Colonic mucosa (tissue), 4 donors: ENCODE data around the gene PDLIM4. TPM values are rescaled to one million over a fixed set of nuclear protein-coding genes. Genes with fewer than 3 reads are reported as not detected.

Experiments used
- DNase-seq: peaks from one replicate; pipeline ENCODE4 v3.0.0-alpha.2; 2020
- H3K27ac ChIP-seq: fragments of 200-600 bp; one replicate; pipeline ENCODE4 v1.8.0; 2021
- H3K27me3 ChIP-seq: fragments of 200-600 bp; one replicate; pipeline ENCODE4 v1.8.0; 2021
- H3K36me3 ChIP-seq: fragments of 200-600 bp; one replicate; pipeline ENCODE4 v1.8.0; 2021
- H3K4me1 ChIP-seq: fragments of 200-600 bp; one replicate; pipeline ENCODE4 v1.8.0; 2021; ENCODE audit warnings: mild to moderate bottlenecking
- H3K4me3 ChIP-seq: fragments of 200-600 bp; one replicate; pipeline ENCODE4 v1.8.0; 2021
- H3K9ac ChIP-seq, 2 donors: one replicate each; pipeline ENCODE4 v1.7.0; 2013; ENCODE audit warnings: control low read depth in 2 of 2, low read depth in 2 of 2, low read length in 2 of 2
- H3K9me3 ChIP-seq: fragments of 200-600 bp; one replicate; pipeline ENCODE4 v1.8.0; 2021
- CTCF ChIP-seq: fragments of 200-600 bp; IDR thresholded peaks from one replicate; pipeline ENCODE4 v1.8.0; 2022; ENCODE audit warnings: antibody characterized with exemption, mild to moderate bottlenecking
- intact Hi-C: fragments of 100-400 bp; cut with DNase I; formaldehyde crosslinking; loops from one replicate; pipeline ENCODE4 v1.14.1; 2022
- total RNA-seq, 2 donors: library from RNA; stranded (reverse); fragmentation: NEBNext Ultra II Directional in 1 of 2; extraction: Animal tissue kit (Norgen Biotek cat#: 25700) in 1 of 2; gene quantifications; one replicate each; pipeline ENCODE4 v1.2.1, GENCODE V29; 2021
- donor health status: healthy.
- donor health status: DM: no; HTN: no; CAD: no.
- donor health status: DM: no; HTN: no; CAD: no.

PDLIM4 gene
- total RNA-seq, 2 donors from 2014 or later, result 2.3 to 14.3 TPM

GRCh38 chr5:132265336-132266030 lies 8.0 kb downstream of the PDLIM4 start:
- TF ChIP-seq CTCF, result no peak
- no peak overlapping the region for H3K4me3 ChIP-seq
- H3K9me3 ChIP-seq, result no peaks in the 10 kb centered on the region
- H3K9ac ChIP-seq, result peak overlapping the region in 1 of 2 donors; percentile 71
- peaks cover 20% of the 10 kb centered on the region for H3K4me1 ChIP-seq
- no peaks in the 10 kb centered on the region for H3K27me3 ChIP-seq
- no peaks in the 10 kb centered on the region for H3K36me3 ChIP-seq
- intact Hi-C loops, result no loop called here
- peak overlapping the region; percentile 72 for H3K27ac ChIP-seq
- DNase-seq, result peak; percentile 79

GRCh38 chr5:132266031-132266835 lies 8.7 kb downstream of the PDLIM4 start:
- peaks cover 20% of the 10 kb centered on the region for H3K4me1 ChIP-seq
- H3K27ac ChIP-seq, result peak overlapping the region; percentile 72
- H3K27me3 ChIP-seq, result no peaks in the 10 kb centered on the region
- peak; percentile 20 for DNase-seq
- intact Hi-C loops, result no loop called here
- no peaks in the 10 kb centered on the region for H3K36me3 ChIP-seq
- H3K4me3 ChIP-seq, result no peak overlapping the region
- TF ChIP-seq CTCF, result no peak
- peak overlapping the region in 1 of 2 donors; percentile 71 for H3K9ac ChIP-seq
- no peaks in the 10 kb centered on the region for H3K9me3 ChIP-seq

GRCh38 chr5:132266836-132267160 lies 9.3 kb downstream of the PDLIM4 start:
- H3K36me3 ChIP-seq, result no peaks in the 10 kb centered on the region
- no peak overlapping the region for H3K4me3 ChIP-seq
- H3K27ac ChIP-seq, result no peak overlapping the region
- no peaks in the 10 kb centered on the region for H3K27me3 ChIP-seq
- H3K9me3 ChIP-seq, result no peaks in the 10 kb centered on the region
- DNase-seq, result peak; percentile 16
- no peak overlapping the region for H3K9ac ChIP-seq
- intact Hi-C loops, result no loop called here
- no peak for TF ChIP-seq CTCF
- peaks cover 20% of the 10 kb centered on the region for H3K4me1 ChIP-seq

- no peak overlapping the region for H3K27ac ChIP-seq
- no peak overlapping the region for H3K4me3 ChIP-seq
- TF ChIP-seq CTCF, result no peak
- H3K36me3 ChIP-seq, result no peaks in the 10 kb centered on the region
- H3K4me1 ChIP-seq, result peaks cover 20% of the 10 kb centered on the region
- H3K27me3 ChIP-seq, result no peaks in the 10 kb centered on the region
- DNase-seq, result no peak
- no peaks in the 10 kb centered on the region for H3K9me3 ChIP-seq
- no peak overlapping the region for H3K9ac ChIP-seq
- intact Hi-C loops, result no loop called here
Measured at GRCh38 chr5:132267166-132267739, 9.8 kb downstream of the PDLIM4 start.

GRCh38 chr5:132267931-132268768 lies 10.7 kb downstream of the PDLIM4 start:
- no peak overlapping the region for H3K27ac ChIP-seq
- no peak overlapping the region for H3K9ac ChIP-seq
- intact Hi-C loops, result no loop called here
- no peaks in the 10 kb centered on the region for H3K36me3 ChIP-seq
- no peak overlapping the region for H3K4me3 ChIP-seq
- no peak for DNase-seq
- no peak for TF ChIP-seq CTCF
- H3K27me3 ChIP-seq, result no peaks in the 10 kb centered on the region
- peaks cover 20% of the 10 kb centered on the region for H3K4me1 ChIP-seq
- H3K9me3 ChIP-seq, result no peaks in the 10 kb centered on the region
